NT2/D1 (cell line): ENCODE data around the gene P3H3.

Source experiments
- SUZ12 ChIP-seq: IDR thresholded peaks from 2 replicates; pipeline ENCODE4 v1.6.1; 2011; ENCODE audit not compliant: insufficient read length, insufficient read depth; ENCODE audit errors: extremely low read depth
- YY1 ChIP-seq: IDR thresholded peaks from 2 replicates; pipeline ENCODE4 v1.6.1; 2011; ENCODE audit not compliant: insufficient read length, insufficient read depth
- ZNF274 ChIP-seq: IDR thresholded peaks from 2 replicates; pipeline ENCODE4 v1.6.1; 2011; ENCODE audit warnings: mild to moderate bottlenecking, low read depth, low read length

GRCh38 chr12:6863586-6864321, 35.5 kb downstream of the P3H3 start:
- no peak for TF ChIP-seq YY1
- TF ChIP-seq ZNF274 = no peak
- TF ChIP-seq SUZ12 = no peak
